Right forelimb (tissue), 1 donor: ENCODE measurements around the gene VIPAS39.
"Not testable (repeated sequence)": the region's sequence is repeated elsewhere in the genome, so short reads cannot be mapped to it uniquely, and the experiment has no call there.

Experiments used
- DNase-seq: peaks from one replicate; pipeline ENCODE4 v3.0.0-alpha.2; 2018

The VIPAS39 gene

DNA sequence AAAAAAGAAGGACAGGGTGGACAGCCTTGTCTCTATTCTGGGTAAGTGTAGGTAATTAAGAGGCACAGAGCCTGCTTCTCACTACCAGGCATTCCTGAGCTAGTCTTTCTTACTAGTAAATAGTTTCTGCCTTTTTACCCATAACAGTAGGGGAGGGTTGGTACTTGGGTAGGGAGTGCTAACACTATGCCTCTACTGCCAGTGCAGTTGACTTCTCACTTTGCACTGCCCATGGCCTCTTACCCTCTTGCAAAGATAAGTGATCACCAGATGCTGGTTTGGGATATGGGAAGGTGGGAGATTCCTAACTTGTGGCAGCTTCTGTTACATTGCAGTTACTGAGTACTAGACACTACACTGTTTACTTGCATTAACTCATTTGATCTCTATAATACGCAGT, 12.1 kb upstream of the VIPAS39 start:
- no peak for DNase-seq

GRCh38 chr14:77469067-77469505, 11.7 kb upstream of the VIPAS39 start:
- no peak for DNase-seq

- DNase-seq = no peak
Measured at GRCh38 chr14:77467801-77468200, 10.4 kb upstream of the VIPAS39 start.

DNA sequence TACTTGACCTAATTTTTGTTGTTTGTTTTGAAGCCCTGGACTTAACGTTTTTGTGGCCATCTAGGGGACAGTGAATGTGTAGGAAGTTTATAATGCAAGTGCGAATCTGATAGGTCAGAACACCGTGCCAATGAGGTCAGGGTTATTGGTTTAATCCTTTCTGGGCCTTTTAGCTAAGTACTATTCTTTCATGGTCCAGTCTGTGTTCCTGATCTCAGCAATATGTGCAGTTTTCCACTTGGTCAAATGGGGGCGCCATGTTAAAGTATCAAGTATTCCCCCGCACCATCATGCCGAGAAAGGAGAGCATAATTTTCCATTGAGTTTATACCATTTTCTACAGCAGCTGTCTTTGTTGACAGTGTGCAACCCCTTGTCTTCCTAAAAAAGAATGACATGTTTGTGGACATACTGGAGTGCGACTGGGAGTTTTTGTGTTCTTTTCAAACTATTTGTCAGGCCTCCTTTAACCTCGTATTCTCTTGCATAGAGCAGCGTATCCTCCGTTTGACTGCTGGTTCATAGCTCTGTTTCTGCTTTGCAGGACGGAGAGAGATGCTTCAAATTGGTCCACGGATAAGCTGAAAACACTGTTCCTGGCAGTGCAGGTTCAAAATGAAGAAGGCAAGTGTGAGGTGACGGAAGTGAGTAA, 1.8 kb upstream of the VIPAS39 start:
- no peak for DNase-seq

- DNase-seq = no peak
Measured at GRCh38 chr14:77458249-77458950, 999 bp upstream of the VIPAS39 start.

DNA sequence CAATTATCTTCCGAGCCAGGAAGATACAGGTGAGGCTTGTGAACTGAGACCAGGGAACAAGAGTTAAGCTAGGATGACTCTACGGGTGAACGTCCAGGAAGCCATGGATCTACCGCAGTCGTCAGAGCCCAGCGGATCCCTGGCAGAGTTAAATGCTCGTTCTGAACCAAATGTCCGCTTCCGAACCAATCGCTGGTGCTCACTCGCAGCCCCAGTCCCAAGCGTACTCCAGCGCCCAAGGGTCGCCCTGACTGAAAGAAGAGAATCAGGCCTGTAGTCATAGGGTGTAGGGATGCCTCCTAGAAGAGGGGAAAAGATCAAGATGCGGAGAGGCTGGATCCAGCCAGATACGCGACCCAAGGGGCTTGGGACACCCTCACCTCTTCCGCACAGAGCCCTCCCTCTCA, 283 bp downstream of the VIPAS39 start:
- DNase-seq = no peak

GRCh38 chr14:77455966-77456640, 1.3 kb downstream of the VIPAS39 start:
- no peak for DNase-seq

DNA sequence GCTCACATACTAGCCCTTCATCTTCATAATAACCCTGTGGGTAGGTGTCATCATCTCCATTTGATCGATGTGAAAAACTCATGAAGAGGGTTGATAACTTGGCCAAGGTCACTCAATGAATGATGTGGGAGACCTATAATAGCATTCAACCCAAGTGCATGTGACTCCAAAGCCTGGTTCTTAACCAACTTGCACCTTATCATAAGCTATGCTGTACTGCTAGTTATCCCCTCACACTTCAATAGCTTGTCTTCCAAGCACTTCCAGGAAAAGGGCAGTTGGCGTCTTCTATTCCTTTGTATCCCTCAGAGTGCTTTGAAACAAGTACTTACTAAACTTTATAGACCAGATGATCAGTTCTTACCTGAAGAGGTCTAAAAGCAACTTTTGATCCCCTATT, 15.2 kb downstream of the VIPAS39 start:
- no peak for DNase-seq

- DNase-seq = no peak
Measured at GRCh38 chr14:77439861-77440260, 17.5 kb downstream of the VIPAS39 start.

- DNase-seq = no peak
Measured at GRCh38 chr14:77438596-77438995, 18.8 kb downstream of the VIPAS39 start.

GRCh38 chr14:77436042-77436441, 21.4 kb downstream of the VIPAS39 start:
- no peak for DNase-seq

- no peak for DNase-seq
Measured at GRCh38 chr14:77426396-77426795, 31.0 kb downstream of the VIPAS39 start.

GRCh38 chr14:77424862-77425261, 32.5 kb downstream of the VIPAS39 start:
- no peak for DNase-seq

DNA sequence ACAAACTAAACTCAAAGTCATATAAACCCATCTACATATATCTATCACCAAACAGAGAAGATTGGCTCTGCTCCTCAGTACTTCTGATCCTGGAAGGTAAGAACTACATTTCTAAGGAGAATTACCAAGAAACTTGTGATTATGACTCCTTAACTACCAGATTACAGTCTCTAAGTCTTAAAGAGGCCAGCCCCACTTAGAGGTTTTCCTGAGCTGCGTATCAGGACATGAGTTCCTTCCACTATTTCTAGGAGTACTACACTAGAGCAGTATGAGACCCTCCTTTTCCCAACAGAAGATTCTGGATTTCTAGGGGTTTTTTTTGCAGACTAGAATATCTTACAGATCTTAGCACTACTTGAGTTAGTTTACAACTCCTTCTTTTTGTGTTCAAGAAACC, 34.0 kb downstream of the VIPAS39 start, which contains the start of gene NOXRED1:
Gene NOXRED1, minus strand, starts transcription at position 101 of the 400 bp plus-strand sequence. CDS start 634 bp downstream, outside the sequence.
- DNase-seq = no peak

DNA sequence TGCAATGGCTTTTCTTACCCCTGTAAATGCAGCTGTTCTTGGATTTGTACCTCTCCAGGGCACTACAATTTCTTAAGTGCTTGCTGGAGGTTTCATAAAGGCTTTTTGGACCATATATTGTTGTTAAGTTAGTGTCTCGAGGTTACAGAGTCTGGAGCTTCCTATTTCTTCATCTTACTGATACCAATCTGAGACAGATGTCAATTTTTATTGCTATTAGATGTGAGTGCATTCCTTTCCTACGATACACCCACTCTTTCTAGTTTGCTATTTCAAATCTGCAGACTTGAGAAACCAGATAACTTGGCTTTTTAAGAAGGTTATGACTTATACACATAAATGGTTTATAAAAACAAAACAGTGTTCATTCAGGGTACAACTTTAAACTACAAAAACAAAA, 36.2 kb downstream of the VIPAS39 start:
- DNase-seq = no peak

DNA sequence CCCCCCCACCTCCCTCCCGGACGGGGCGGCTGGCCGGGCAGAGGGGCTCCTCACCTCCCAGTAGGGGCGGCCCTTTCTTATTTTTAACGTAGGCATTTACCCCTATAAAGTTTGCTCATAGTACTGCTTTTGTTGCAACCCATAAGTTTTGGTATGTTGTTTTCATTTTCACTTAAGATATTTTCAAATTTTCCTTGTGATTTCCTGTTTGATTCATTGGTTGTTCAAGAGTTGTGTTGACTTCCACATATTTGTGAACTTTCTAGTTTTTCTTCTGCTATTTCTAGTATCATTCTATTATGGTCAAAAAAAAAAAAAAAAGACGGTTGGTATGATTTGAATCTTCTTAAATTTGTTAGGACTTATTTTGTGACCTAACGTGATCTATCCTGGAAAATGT, 40.6 kb downstream of the VIPAS39 start:
- no peak for DNase-seq

- not testable (repeated sequence) for DNase-seq
Measured at GRCh38 chr14:77416098-77416497, 41.3 kb downstream of the VIPAS39 start.

GRCh38 chr14:77415403-77416030, 41.9 kb downstream of the VIPAS39 start:
- not testable (repeated sequence) for DNase-seq

DNA sequence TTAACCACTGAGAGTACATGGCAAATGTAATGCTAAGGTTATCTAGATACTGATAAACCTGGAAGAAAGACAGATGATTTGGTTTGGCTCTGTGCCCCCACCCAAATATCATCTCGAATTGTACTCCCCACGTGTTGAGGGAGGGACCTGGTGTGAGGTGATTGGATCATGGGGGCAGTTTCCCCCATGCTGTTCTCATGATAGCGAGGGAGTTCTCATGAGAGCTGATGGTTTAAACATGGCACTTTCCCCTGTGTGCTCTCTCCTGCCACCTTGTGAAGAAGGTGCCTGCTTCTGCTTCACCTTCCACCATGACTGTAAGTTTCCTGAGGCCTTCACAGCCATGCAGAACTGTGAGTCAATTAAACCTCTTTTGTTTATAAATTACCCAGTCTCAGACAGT, 48.3 kb downstream of the VIPAS39 start:
- DNase-seq = no peak

GRCh38 chr14:77407158-77407557, 50.2 kb downstream of the VIPAS39 start:
- no peak for DNase-seq

- DNase-seq = no peak
Measured at GRCh38 chr14:77406718-77407117, 50.7 kb downstream of the VIPAS39 start.

DNA sequence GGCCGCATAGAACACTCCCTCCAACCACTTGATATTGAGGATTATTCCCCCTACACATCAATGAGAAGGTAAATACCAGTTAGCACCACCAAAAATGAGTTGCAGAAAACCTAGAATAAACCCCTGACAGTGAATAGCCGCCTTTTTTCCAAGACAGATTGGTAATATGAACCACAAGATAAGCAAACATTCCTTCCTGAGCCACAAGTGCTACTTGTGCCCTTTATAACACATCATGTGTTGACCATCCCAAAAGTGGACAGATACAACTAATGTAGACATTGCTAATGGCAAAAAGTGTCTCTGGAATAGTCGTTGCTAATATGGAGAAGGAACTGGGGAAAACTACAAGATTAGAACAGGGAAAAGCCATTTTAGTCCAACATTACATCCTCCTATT, 51.3 kb downstream of the VIPAS39 start:
- no peak for DNase-seq

- no peak for DNase-seq
Measured at GRCh38 chr14:77403768-77404167, 53.6 kb downstream of the VIPAS39 start.
